Measurements from ENCODE around the gene KIF22. TPM values are rescaled to one million over a fixed set of nuclear protein-coding genes. Genes with fewer than 3 reads are reported as not detected.

Gene KIF22
- total RNA-seq, 1 experiment from 2014 or later = 111 TPM

DNA sequence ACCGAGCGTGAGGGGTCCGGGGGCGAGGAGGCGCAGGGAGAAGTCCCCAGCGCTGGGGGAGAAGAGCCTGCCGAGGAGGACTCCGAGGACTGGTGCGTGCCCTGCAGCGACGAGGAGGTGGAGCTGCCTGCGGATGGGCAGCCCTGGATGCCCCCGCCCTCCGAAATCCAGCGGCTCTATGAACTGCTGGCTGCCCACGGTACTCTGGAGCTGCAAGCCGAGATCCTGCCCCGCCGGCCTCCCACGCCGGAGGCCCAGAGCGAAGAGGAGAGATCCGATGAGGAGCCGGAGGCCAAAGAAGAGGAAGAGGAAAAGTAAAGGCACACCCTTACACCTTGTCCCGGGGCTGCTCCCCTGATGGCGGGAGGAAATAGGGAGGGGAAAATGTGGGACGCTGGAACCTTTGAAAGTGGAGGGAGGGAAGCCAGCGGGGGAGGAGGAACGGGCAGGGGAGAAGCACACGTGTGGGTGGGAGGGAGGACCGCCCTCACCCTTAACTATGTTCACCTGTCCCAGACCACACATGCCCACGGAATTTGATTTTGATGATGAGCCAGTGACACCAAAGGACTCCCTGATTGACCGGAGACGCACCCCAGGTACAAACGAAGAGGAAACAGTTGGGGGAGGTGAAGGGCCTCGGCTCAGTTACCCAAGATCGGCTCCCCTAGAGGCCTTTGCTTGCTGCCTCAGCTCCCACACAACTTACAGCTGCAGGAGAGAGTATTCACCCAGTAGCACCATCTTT lies 26.3 kb downstream of the KIF22 start:
- ATAC-seq (peak; percentile 52), DNase-seq (ENCODE audit: low read depth, low spot score) (no peak)
- no peaks in the 10 kb centered on the region for H3K9me3 ChIP-seq (ENCODE audit: control insufficient read depth, insufficient read depth, low read depth, low read length)
- POLR2A ChIA-PET = interaction anchor here (0.7 kb wide), 1 partner anchor 72 kb away, joined by 20 read pairs; no protein-coding TSS in a partner anchor
- in situ Hi-C loops (cut with HindIII; ENCODE audit: low pct_unique_long_range_greater_than_20kb, low sequenced_read_pairs) (no loop called here), intact Hi-C loops (cut with micrococcal nuclease; ENCODE audit: unreplicated experiment) (loop anchor here (10.0 kb wide), 1 partner anchor 122 kb away; no protein-coding TSS in a partner anchor)
- H3K27ac ChIP-seq (ENCODE audit: low read length) = peak overlapping the region; percentile 97
- H3K4me3 ChIP-seq (ENCODE audit: low read depth in 2 of 2, low read length in 2 of 2) = peak overlapping the region; percentile 86 to 92
- peaks cover 67% of the 10 kb centered on the region for H3K4me1 ChIP-seq (ENCODE audit: control insufficient read depth, insufficient read depth, low read length)
- H3K27me3 ChIP-seq (ENCODE audit: control insufficient read depth, insufficient read depth, low read length) = no peaks in the 10 kb centered on the region
- CTCF ChIA-PET = interaction anchor here (0.6 to 1.7 kb wide), 5 partner anchors 9 to 245 kb away, joined by 3 to 20 read pairs (median 5); no protein-coding TSS in a partner anchor
- no TSS peak for BruUV-seq (replicated peaks)
- peaks cover 3% of the 10 kb centered on the region for H3K36me3 ChIP-seq (ENCODE audit: control insufficient read depth, insufficient read depth, low read length)
- TF ChIP-seq SIN3A (IDR thresholded peaks at IDR 0.05; ENCODE audit: borderline replicate concordance, insufficient read depth, low read depth, low read length) = 0 out of 2 replicates have a peak, but pooled peaks have one; percentile 7
- TF ChIP-seq, protein P1, sequence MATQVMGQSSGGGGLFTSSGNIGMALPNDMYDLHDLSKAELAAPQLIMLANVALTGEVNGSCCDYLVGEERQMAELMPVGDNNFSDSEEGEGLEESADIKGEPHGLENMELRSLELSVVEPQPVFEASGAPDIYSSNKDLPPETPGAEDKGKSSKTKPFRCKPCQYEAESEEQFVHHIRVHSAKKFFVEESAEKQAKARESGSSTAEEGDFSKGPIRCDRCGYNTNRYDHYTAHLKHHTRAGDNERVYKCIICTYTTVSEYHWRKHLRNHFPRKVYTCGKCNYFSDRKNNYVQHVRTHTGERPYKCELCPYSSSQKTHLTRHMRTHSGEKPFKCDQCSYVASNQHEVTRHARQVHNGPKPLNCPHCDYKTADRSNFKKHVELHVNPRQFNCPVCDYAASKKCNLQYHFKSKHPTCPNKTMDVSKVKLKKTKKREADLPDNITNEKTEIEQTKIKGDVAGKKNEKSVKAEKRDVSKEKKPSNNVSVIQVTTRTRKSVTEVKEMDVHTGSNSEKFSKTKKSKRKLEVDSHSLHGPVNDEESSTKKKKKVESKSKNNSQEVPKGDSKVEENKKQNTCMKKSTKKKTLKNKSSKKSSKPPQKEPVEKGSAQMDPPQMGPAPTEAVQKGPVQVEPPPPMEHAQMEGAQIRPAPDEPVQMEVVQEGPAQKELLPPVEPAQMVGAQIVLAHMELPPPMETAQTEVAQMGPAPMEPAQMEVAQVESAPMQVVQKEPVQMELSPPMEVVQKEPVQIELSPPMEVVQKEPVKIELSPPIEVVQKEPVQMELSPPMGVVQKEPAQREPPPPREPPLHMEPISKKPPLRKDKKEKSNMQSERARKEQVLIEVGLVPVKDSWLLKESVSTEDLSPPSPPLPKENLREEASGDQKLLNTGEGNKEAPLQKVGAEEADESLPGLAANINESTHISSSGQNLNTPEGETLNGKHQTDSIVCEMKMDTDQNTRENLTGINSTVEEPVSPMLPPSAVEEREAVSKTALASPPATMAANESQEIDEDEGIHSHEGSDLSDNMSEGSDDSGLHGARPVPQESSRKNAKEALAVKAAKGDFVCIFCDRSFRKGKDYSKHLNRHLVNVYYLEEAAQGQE (IDR thresholded peaks at IDR 0.05; ENCODE audit: insufficient read depth in 1 of 2, low read depth in 2 of 2, low read length in 1 of 2) = no peak
- peak; percentile 51 for TF ChIP-seq POLR2AphosphoS5 (IDR thresholded peaks at IDR 0.05; ENCODE audit: low read depth, low read length)

DNA sequence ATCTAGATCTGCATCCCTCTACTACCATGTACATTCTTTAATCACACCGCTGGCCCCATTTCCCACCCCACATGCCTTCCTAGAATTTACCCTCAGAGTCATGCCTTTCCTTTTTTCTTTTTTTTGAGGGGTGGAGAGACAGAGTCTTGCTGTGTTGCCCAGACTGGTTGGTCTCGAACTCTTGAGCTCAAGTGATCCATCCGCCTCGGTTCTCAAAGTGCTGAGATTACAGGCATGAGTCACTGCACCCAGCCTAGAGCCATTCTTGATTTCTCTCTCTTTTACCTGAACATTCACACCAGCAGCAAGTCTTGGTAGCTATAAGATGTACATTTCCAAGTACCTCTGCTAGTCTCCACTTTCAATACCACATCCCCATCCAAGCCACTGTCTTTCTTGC lies 27.5 kb downstream of the KIF22 start:
- no peak for TF ChIP-seq POLR2AphosphoS5 (IDR thresholded peaks at IDR 0.05; ENCODE audit: low read depth, low read length)
- ATAC-seq (no peak), DNase-seq (ENCODE audit: low read depth, low spot score) (no peak)
- CTCF ChIA-PET = interaction anchor here (0.7 kb wide), 1 partner anchor 8 kb away, joined by 20 read pairs; no protein-coding TSS in a partner anchor
- Histone ChIP-seq H3K4me3 (ENCODE audit: low read depth in 2 of 2, low read length in 2 of 2) (peak overlapping the region in 1 of 2 experiments; percentile 7; a peak in 1 of 4 replicates), H3K27me3 (ENCODE audit: control insufficient read depth, insufficient read depth, low read length) (no peaks in the 10 kb centered on the region), H3K9me3 (ENCODE audit: control insufficient read depth, insufficient read depth, low read depth, low read length) (no peaks in the 10 kb centered on the region), H3K36me3 (ENCODE audit: control insufficient read depth, insufficient read depth, low read length) (peaks cover 3% of the 10 kb centered on the region), H3K4me1 (ENCODE audit: control insufficient read depth, insufficient read depth, low read length) (peaks cover 68% of the 10 kb centered on the region), H3K27ac (ENCODE audit: low read length) (peak overlapping the region; percentile 59)
- BruUV-seq (replicated peaks) = TSS peak; percentile 50
- POLR2A ChIA-PET = no interaction called here
- intact Hi-C loops (cut with micrococcal nuclease; ENCODE audit: unreplicated experiment) (loop anchor here (10.0 kb wide), 1 partner anchor 123 kb away; no protein-coding TSS in a partner anchor), in situ Hi-C loops (cut with HindIII; ENCODE audit: low pct_unique_long_range_greater_than_20kb, low sequenced_read_pairs) (no loop called here)

DNA sequence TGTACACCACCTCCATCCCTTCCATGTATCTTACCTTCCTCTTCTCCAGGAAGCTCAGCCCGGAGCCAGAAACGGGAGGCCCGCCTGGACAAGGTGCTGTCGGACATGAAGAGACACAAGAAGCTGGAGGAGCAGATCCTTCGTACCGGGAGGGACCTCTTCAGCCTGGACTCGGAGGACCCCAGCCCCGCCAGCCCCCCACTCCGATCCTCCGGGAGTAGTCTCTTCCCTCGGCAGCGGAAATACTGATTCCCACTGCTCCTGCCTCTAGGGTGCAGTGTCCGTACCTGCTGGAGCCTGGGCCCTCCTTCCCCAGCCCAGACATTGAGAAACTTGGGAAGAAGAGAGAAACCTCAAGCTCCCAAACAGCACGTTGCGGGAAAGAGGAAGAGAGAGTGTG lies 29.0 kb downstream of the KIF22 start:
- CTCF ChIA-PET = interaction anchor here (0.6 to 1.9 kb wide), 3 partner anchors 29 to 213 kb away, joined by 3 to 10 read pairs (median 5); no protein-coding TSS in a partner anchor
- DNase-seq (ENCODE audit: low read depth, low spot score) (no peak), ATAC-seq (no peak)
- Histone ChIP-seq H3K27ac (ENCODE audit: low read length) (peak overlapping the region; percentile 94), H3K4me1 (ENCODE audit: control insufficient read depth, insufficient read depth, low read length) (peaks cover 61% of the 10 kb centered on the region), H3K4me3 (ENCODE audit: low read depth in 2 of 2, low read length in 2 of 2) (peak overlapping the region; percentile 69 to 94), H3K9me3 (ENCODE audit: control insufficient read depth, insufficient read depth, low read depth, low read length) (no peaks in the 10 kb centered on the region), H3K27me3 (ENCODE audit: control insufficient read depth, insufficient read depth, low read length) (no peaks in the 10 kb centered on the region), H3K36me3 (ENCODE audit: control insufficient read depth, insufficient read depth, low read length) (peaks cover 3% of the 10 kb centered on the region)
- TF ChIP-seq, protein P2, sequence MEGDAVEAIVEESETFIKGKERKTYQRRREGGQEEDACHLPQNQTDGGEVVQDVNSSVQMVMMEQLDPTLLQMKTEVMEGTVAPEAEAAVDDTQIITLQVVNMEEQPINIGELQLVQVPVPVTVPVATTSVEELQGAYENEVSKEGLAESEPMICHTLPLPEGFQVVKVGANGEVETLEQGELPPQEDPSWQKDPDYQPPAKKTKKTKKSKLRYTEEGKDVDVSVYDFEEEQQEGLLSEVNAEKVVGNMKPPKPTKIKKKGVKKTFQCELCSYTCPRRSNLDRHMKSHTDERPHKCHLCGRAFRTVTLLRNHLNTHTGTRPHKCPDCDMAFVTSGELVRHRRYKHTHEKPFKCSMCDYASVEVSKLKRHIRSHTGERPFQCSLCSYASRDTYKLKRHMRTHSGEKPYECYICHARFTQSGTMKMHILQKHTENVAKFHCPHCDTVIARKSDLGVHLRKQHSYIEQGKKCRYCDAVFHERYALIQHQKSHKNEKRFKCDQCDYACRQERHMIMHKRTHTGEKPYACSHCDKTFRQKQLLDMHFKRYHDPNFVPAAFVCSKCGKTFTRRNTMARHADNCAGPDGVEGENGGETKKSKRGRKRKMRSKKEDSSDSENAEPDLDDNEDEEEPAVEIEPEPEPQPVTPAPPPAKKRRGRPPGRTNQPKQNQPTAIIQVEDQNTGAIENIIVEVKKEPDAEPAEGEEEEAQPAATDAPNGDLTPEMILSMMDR (IDR thresholded peaks at IDR 0.05) = no peak; the same call in 1 of the 2 replicates
- TF ChIP-seq, protein P1 (IDR thresholded peaks at IDR 0.05; ENCODE audit: insufficient read depth in 1 of 2, low read depth in 2 of 2, low read length in 1 of 2) = no peak
- TF ChIP-seq POLR2AphosphoS5 (IDR thresholded peaks at IDR 0.05; ENCODE audit: low read depth, low read length) (no peak), SIN3A (IDR thresholded peaks at IDR 0.05; ENCODE audit: borderline replicate concordance, insufficient read depth, low read depth, low read length) (no peak), TCF7L2 (IDR thresholded peaks at IDR 0.05; ENCODE audit: low read depth, low read length) (no peak)
- BruUV-seq (replicated peaks) = no TSS peak
- in situ Hi-C loops (cut with HindIII; ENCODE audit: low pct_unique_long_range_greater_than_20kb, low sequenced_read_pairs) = no loop called here
- intact Hi-C loops (cut with micrococcal nuclease; ENCODE audit: unreplicated experiment) = loop anchor here (10.0 kb wide), 1 partner anchor 125 kb away; no protein-coding TSS in a partner anchor
- POLR2A ChIA-PET = interaction anchor here (0.5 kb wide), 1 partner anchor 192 kb away, joined by 6 read pairs; no protein-coding TSS in a partner anchor
